Sciatic nerve (tissue), 2 donors: ENCODE measurements around the gene CASP6. TPM values are rescaled to one million over a fixed set of nuclear protein-coding genes. Genes with fewer than 3 reads are reported as not detected.
"Not testable (repeated sequence)": the region's sequence is repeated elsewhere in the genome, so short reads cannot be mapped to it uniquely, and the experiment has no call there.

Source experiments
- ATAC-seq: fragments of 200-7000 bp; cut with Tn5 transposase; one replicate; pipeline ENCODE4 v1.9.1; 2020; ENCODE audit warnings: mild to moderate bottlenecking, moderate library complexity
- DNase-seq: peaks from one replicate; pipeline ENCODE4 v3.0.0-alpha.2; 2020; ENCODE audit warnings: low spot score
- intact Hi-C: fragments of 100-400 bp; cut with DNase I; formaldehyde crosslinking; loops from one replicate; pipeline ENCODE4 v1.14.2; 2022
- total RNA-seq: library from RNA; stranded (reverse); fragmentation: NEBNext Ultra II Directional; extraction: Animal tissue kit (Norgen Biotek cat#: 25700); gene quantifications from one replicate; pipeline ENCODE4 v1.2.1, GENCODE V29; 2021
- donor health status: DM: no; HTN: no; CAD: no.
- donor health status: DM: no; HTN: no; CAD: no.

CASP6 gene
- total RNA-seq, 1 donor from 2014 or later, result 15.3 TPM

DNA sequence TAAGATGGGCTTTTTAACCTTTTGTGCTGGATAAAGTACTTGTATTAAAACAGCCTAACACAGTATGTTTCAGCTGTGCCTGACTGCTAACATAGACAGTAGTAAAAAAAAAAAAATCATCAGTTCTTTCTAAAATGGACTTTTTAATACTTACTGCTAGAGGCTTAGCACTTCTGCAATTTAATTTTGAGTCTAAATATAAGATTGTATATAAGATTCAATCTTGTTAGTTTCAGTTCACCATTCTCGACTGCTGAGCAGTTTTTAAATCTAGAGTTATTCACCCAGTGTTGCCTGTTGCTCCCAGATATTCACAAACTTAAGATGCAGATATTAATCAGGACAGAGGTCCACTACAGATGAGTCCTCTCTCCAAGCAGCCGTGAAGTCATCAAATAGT lies 19.9 kb upstream of the CASP6 start:
- intact Hi-C loops, result no loop called here
- DNase-seq, result no peak
- no peak for ATAC-seq

DNA sequence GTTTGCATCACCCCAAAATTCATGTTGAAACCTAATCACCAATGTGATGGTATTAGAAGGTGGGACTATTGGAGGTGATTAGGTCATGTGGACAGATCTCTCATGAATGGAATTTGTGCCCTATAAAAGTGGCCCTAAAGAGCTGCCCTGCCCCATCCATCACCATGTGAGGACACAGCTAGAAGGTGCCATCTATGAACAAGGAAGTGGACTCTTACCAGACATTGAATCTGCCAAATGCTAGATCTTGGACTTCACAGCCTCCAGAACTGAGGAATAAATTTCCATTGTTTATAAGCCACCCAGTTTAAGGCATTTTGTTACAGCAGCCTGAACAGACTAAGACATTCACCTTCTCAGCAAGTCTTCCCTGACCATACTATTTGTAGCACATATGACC lies 19.1 kb upstream of the CASP6 start:
- ATAC-seq, result no peak
- DNase-seq, result no peak
- intact Hi-C loops, result no loop called here

DNA sequence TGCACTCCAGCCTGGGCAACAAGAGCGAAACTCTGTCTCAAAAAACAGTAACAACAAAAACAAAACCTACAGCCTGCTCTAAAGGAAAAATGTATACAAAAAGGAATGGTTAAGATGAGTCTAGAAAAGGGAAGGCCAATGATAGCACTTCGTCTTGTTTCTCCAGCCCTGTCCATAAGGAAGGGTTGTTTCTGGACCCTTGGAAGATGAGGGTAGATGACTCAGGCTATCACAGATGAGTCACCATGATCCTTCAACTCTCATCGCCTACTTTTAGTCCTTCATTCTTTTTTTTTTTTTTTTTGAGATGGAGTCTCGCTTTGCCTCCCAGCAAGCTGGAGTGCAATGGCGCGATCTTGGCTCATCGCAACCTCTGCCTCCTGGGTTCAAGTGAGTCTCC lies 17.8 kb upstream of the CASP6 start:
- DNase-seq, result no peak
- no peak for ATAC-seq
- intact Hi-C loops, result no loop called here

DNA sequence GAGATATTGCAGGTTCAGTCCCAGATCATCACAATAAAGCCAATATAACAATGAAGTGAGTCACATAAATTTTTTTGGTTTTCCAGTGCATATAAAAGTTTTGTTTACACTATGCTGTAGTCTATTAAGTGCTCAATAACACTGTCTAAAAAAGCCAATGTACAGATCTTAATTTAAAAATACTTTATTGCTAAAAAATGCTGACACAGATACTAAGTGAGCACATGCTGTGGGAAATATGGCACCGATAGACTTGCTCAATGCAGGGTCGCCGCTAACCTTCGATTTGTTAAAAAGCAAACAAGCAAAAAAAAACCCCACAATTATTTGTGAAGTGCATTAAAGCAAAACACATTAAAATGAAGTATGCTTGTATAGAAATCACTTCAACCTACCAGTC lies 16.4 kb upstream of the CASP6 start:
- intact Hi-C loops, result no loop called here
- DNase-seq (no peak), ATAC-seq (no peak)

DNA sequence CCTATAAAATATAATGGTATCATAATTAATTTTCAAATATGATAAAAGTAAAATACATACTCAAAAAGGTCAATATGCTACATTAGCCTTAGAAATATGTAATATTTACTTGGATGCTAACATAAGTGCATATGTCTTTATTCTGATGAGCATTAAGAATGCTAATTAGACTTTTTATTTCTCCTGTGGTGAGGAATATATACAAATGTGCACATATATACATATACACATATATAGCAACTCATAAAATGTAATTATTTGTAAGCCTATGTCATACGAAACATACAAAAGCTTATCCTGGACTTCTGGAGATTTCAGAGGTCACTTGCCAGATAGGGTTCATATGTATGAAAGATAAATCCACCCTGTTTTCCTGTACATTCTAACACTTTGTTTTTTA lies 15.5 kb upstream of the CASP6 start:
- no peak for ATAC-seq
- intact Hi-C loops, result no loop called here
- no peak for DNase-seq

DNA sequence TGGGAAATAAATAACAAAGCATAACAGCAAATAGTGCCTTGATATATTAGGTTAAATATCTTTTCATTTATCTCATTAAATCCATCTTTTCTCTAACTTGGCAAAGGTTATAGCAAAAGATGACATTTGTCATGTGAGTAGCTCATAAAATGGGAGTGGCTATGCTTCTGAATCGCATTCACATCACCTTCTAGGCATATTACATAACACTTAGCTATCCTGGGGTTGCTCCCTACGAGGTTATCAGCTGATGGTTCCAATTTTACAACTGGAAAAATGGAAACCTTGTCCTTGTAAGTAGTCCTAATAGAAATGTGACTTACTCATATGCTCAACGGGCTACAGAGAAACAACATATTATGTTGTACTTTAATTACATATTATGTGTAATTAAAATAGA lies 10.3 kb upstream of the CASP6 start:
- DNase-seq (no peak), ATAC-seq (no peak)
- intact Hi-C loops, result no loop called here

DNA sequence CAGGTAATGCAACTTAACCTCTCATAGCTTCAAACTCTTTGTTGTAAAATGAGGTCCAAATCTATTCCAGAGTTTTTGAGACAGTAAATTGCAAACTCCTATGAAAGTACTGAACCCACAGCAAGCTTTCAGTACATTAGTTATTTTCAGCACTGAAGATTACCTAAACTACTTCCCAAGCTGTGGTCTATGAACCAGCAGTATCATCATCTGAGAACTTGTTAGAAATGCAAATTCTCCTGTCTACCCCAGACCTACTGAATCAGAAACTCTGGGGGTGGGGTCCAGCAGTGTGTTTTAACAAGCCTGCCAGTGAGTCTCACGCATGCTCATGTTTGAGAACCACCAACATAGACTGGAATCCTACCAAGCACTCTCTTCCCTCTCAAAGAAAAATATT lies 5.7 kb upstream of the CASP6 start:
- no peak for ATAC-seq
- intact Hi-C loops, result loop anchor here (10.0 kb wide), 1 partner anchor 274 kb away; the partner anchor contains the start of gene SEC24B
- DNase-seq, result no peak

DNA sequence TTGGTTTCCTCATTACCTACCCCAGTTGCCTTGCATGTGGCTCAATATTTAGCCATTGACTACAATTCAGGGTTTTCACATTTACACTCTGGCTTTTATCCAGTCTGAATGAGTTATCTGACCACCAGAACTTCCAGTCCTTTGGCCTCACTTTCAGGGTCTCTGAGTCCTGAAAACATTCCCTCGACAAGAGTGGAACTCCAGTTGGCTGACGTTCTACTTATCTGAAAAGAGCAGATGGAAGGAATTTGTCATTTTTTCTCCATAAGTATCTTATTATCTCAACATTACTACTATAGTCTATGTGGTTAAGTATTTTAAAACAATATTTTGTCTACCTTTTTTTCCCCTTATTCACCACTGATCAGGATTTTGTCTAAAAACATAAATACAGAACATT lies 5.2 kb upstream of the CASP6 start:
- intact Hi-C loops, result loop anchor here (10.0 kb wide), 1 partner anchor 274 kb away; the partner anchor contains the start of gene SEC24B
- ATAC-seq, result no peak
- DNase-seq, result no peak

DNA sequence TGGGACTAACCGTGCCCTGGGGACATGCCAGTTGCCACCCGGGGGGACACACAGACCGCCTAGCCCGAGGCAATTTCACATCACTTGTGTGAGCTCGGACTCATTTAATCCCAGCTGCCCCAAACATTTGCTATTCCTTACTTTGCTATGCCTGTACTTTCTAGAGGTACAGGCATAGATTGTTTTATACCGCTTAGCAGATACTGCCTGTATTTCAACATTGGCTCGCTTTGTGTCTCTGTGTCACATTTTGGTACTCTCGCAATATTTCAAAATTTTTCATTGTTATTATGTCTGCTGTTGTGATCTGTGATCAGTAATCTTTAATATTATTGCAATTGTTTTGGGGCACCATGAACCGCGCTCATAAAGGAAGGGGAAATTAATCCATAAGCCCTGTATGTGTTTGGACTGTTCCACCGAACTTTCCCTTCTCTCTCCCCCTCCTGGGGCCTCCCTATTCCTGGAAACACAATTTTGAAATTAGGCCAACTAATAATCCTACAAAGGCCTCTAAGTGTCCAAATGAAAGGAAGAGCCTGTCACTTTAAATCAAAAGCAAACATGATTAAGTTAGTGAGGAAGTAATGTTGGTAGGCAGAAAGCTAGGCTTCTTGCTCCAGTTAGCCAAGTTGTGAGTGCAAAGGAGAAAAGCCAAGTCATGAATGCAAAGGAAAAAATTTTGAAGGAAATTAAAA lies 568 bp upstream of the CASP6 start:
- no peak for ATAC-seq
- intact Hi-C loops, result loop anchor here (10.0 kb wide), 1 partner anchor 269 kb away; the partner anchor contains the start of gene SEC24B

DNA sequence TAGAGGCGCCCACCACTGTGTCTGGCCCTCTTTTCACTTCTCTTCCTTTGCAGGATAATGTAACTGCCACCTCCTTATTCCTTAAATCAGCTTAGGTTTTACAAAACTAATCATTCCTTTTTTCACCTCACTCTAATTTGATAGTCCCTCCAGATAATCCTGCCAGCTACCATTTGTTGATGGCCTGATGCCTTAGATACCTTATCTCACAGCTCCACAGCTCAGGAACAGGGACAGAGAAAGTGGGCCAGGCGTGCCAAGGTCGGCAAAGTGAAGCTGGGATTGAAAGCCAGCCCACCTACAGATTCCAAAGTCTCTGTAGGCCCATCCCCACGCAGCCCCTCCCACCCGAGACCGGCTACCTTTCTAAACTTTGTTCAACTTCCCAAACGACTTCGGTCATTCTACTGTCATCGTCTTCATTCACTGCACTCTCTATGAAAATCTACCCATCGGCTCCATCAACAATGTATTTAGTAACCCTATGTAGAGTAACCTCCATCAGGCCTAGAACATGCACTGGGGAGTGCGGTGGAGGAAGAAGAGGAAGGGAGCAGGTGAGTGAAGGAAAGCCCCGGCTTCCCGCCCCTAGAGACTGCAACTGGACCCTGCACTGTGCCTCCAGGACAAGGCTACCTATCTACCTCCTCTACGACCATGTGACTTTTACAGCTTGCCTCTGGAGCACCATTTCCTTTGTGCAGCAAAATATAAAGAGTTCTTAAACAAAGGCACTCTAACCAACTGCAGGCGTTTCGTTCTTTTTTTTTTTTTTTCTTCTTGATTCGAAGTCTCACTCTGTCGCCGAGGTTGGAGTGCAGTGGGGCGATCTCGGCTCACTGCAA lies 1.5 kb downstream of the CASP6 start:
- intact Hi-C loops, result loop anchor here (10.0 kb wide), 1 partner anchor 267 kb away; the partner anchor contains the start of gene SEC24B
- DNase-seq (no peak), ATAC-seq (no peak)

More for the DNA sequence above, 568 bp upstream of the CASP6 start:
- no peak for DNase-seq

DNA sequence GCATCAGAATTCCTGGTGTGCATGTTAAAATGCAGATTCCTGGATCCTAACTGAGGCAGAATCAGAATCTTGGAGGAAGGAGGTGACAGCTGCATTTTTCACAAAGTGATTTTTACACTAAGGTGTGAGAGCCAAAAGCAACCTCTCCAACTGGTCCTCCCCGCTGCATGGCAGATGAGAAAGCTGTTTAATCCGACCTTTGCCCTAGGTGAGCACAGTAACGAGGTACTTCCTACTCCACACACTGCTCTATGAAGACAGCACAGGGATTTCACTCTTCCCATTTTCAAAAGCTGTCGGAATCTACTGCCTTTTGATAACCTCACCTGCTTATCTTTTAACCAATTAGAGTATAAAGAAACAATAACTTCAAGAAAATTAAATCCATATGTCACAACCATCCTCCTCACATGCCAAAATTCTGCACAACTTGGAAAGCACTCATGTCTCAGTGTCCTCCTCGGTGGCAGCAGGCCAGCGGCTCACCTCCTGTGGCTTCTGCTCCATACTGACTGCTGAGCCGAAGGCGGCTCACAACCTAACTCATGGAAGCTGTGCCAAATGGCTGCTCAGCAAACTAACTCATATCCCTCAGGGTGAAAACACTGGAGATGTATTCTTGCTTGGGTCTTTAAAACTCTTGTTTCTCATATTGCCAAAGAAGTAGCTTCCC lies 3.6 kb downstream of the CASP6 start:
- no peak for ATAC-seq
- intact Hi-C loops, result loop anchor here (10.0 kb wide), 1 partner anchor 265 kb away; the partner anchor contains the start of gene SEC24B

DNA sequence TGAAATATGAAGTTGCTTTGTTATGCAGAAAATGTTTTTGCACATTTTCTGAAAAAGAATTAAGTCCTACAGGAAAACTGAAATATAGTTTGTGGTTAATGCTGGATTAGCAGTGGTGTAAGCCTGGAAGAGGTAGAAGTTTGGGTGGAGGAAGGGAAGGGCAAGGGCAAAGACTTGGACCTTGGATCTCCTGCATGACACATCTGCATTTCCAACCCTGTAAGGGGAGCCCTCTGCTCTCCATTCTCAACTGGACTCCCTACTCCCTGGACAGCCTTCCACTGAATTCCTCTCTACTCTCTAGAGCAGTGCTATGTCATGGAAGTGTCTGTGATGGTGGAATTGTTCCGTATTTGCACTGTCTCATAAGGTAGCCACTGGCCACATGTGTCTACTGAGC lies 4.6 kb downstream of the CASP6 start:
- no peak for ATAC-seq
- no peak for DNase-seq
- intact Hi-C loops, result no loop called here

More for the DNA sequence above, 3.6 kb downstream of the CASP6 start:
- no peak for DNase-seq

DNA sequence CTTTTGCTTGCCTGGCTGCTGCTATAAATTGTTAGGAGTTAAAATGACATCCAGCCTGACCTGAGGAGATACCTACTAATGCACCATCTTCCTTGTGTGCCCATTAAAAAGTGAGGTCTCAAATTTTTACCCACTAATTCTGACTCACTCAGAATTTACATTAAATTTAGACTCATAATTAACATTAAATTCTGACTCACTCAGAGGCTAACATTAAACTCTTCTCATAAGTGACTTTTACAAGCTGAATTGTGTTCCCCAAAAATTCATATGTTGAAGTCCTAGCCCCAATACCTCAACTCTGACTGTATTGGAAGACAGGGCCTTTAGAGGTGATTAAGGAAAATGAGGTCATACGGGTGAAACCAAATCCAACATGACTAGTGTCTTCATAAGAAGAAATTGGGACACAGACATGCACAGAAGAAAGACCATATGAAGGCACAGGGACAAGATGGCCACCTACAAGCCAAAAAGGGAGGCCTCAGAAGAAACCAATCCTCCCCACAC lies 11.8 kb downstream of the CASP6 start:
- intact Hi-C loops, result no loop called here
- no peak for ATAC-seq
- no peak for DNase-seq

DNA sequence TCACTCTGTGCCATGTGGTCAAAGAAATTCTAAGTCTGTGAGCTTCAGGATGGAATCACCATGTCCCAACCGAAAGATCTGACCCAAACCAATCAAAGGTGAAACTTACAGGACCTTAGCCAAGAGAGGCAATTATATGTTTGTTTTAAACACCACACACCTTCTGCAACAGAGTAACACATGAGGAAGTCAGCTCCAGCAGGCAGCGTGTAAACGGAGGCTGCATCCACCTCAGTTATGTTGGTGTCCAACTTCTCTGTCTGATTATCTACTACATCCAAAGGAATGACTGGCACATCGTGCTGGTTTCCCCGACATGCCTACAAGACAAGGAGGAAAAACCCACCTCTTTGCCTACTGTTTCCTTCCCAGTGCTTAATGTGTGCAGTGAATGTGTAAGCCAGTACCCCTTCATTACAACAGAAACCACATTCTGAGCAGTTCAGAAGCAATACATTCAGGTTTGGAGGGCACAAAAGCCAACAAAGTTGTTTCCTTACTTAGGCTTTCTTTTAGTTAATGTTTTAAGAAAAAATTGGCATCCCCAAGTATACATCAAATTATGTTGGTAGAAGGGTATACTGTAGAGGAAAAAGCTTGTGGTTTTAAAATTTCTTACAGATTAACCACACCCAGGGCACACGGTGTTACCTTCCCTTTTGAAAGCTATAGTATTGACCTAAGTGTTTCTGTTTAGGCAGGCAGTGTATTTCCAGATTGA lies 12.4 kb downstream of the CASP6 start:
- intact Hi-C loops, result no loop called here
- no peak for ATAC-seq
- no peak for DNase-seq

DNA sequence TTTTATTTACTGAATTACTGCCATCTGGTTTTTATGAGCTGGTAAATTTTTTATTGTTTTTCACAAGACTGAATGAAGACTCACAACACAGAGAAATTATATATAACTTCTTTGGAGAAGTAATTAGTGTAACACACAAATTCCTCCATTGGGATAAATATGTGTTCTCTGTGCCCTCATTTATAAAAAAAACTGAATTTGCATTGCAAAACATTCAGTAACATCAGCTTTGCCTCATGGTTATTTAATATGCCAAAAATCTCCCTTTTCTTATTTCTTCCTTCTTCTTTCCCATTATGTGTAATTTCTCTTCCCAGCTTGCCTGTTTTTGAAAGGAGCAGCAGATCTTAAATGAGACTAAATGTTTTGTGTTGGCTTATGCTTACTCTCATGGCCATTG lies 18.5 kb downstream of the CASP6 start:
- intact Hi-C loops, result no loop called here
- ATAC-seq, result no peak
- DNase-seq, result no peak

DNA sequence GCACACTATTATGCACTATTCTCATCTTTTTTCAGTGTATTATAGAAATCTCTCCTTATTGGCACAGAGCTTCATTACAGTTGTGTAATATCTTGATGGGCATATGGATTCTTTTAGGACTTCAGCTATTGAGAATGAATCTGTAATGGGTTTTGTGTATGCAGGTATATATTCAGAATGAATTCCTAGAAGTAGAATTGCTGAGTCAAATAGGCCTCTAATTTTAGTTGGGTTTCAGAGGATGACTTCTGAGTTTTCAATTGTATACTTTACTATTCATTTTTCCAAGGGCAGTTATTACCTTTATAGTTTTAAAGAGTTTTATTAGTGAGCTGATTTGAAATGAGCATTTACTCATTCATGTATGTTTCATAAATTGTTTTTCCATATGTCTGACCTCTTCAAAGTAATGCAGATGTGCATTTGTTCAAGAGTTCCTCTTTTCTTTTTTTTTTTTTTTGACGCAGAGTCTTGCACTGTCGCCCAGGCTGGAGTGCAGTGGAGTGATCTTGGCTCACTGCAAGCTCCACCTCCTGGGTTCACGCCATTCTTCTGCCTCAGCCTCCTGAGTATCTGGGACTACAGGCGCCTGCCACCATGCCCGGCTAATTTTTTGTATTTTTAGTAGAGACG lies 19.5 kb downstream of the CASP6 start:
- ATAC-seq, result no peak
- DNase-seq, result no peak
- intact Hi-C loops, result no loop called here

DNA sequence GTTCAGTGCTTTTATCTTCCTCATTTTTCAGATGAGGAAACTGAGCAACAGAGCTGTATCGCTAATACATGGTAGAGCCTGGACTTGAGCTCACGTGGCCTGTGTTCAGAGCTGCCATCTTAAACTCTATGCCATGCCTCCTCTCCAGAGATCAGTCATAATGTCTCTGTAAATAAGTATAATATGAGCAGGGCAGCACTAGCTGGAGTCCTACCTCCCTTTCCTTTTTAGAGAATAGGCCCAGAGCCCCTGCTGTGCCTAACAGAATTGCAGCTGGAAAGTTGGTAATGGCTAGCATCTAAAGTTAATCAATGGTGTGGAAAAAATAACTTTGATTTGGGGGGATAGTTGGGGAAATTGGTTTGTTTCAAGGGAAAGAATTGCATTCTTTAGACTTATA lies 20.4 kb downstream of the CASP6 start:
- DNase-seq (no peak), ATAC-seq (no peak)
- intact Hi-C loops, result no loop called here

DNA sequence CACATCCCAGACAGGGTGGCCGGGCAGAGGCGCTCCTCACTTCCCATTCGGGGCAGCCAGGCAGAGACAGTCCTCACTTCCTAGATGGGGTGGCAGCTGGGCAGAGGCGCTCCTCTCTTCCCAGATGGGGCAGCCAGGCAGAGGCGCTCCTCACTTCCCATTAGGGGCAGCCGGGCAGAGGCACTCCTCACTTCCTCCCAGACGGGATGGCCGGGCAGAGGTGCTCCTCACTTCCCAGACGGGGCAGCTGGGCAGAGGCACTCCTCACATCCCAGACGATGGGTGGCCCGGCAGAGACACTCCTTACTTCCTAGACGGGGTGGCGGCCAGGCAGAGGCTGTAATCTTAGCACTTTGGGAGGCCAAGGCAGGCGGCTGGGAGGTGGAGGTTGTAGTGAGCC lies 24.3 kb downstream of the CASP6 start:
- DNase-seq, intact Hi-C loops, ATAC-seq: not testable (repeated sequence)
